Upper lobe of left lung (tissue), 4 donors: ENCODE measurements around the gene MIB1.

ENCODE experiments used
- CTCF ChIP-seq, 6 experiments: fragments of 450-650 bp in 4 of 6; fragments of 200-600 bp in 2 of 6; sonication (generic) in 2 of 6; IDR thresholded peaks; one replicate each; pipeline ENCODE4 v1.5.1; 2016 to 2019; ENCODE audit warnings: antibody characterized with exemption in 6 of 6
- POLR2A ChIP-seq, 4 donors: fragments of 450-650 bp; IDR thresholded peaks; one replicate each; pipeline ENCODE4 v1.5.1; 2016 to 2017; ENCODE audit warnings: antibody characterized with exemption in 4 of 4, mild to moderate bottlenecking in 2 of 4
- POLR2AphosphoS5 ChIP-seq, 2 donors: sonication (generic); formaldehyde crosslinking; IDR thresholded peaks; one replicate each; pipeline ENCODE4 v1.5.1; 2017; ENCODE audit warnings: antibody characterized with exemption in 2 of 2

- TF ChIP-seq CTCF (IDR thresholded peaks at IDR 0.05): no peak
- TF ChIP-seq POLR2A (IDR thresholded peaks at IDR 0.05): no peak
- no peak for TF ChIP-seq POLR2AphosphoS5 (IDR thresholded peaks at IDR 0.05)
Measured at GRCh38 chr18:21733011-21733410, 7.6 kb upstream of the MIB1 start.
